ENCODE measurements around the gene MIS18BP1.
"Not testable (repeated sequence)": the region's sequence is repeated elsewhere in the genome, so short reads cannot be mapped to it uniquely, and the experiment has no call there.

The MIS18BP1 gene

DNA sequence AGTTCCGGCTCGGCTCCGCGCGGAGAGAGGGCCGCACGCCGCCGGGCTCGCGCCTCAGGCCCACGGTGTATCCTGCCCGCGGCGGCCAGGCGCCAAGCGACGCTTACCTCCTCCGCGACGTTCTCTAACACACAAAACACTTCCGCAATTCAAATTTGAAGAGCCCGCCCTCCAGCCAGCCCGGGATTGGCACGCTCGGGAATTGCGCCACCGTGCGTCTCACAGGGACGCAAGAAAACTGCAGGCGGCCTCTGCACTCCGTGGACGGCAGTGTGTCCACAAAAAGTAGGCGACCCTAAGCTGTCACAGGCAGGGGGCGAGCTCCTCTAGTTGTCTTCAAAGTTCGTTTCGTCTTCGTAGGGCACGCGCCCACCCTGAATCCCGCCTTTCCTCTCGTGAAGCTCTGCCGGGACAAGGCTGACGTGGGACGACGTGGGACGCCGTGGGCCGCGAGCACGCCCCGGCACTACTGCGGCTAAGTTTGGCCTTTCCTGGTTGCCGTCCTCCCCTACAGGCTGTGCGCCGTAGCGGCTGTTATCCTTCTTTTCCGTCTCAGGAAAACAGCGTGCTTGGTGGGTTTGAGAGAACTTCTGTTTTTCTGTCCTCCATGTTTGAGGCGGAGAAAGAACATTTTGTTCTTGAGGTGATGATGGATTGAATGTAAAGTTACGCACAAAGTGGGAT lies at the start of gene MIS18BP1:
MIS18BP1 (minus strand) TSS at position 133 of the 684 bp plus-strand sequence. CDS start 5,916 bp downstream, outside the sequence.
- peak; percentile 94 for DNase-seq

DNA sequence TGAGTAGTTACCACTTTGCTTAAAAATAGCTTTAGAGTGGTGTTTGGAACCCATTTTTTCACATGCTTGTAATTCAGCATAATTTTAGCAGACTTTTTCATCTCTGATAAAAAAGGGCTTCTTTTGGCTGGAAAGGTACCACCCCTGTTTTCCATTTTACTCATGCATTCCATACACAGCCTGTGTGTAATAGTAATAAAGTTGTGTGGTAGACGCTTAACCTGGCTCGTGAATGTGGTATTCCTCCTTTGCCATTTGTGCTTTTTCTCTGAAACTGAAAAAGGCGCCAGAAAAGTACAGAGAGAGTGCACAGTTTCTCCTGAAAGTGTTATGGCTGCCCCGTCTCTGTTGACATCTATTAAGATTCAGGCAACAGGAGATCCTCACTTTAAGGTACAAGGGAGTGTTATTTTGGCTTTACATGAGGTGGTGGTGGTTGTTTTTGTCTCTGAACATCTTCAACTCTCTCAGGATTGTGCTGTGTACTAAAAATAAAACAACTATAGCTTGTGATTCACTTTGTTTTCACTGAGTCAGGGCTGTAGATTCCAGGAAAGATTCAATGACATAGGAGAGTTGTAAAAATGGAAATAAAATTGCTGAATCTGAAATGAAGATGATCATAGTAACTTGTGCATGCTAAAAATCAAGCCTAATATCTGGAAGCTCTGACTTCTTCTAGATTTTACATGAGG lies 45.6 kb upstream of the MIS18BP1 start:
- DNase-seq, result no peak

DNA sequence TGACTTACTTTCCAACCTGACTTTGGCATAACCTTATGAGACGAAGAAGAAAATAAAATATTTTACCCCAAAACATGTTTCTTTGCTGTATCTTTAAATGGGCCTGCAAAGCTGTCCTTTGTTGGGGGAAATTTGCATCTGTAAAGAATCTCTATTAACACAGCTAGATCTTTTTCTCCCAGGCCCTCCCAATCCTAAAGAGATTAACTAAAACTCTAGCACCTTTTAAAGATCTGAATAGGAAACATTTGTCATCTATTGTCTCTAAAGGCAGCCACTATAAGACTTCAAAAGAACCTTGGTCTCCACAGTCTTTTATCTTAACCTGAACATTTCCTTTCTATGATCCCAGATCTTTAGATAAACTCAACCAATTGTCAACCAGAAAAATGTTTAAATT lies 41.8 kb upstream of the MIS18BP1 start:
- not testable (repeated sequence) for DNase-seq

DNA sequence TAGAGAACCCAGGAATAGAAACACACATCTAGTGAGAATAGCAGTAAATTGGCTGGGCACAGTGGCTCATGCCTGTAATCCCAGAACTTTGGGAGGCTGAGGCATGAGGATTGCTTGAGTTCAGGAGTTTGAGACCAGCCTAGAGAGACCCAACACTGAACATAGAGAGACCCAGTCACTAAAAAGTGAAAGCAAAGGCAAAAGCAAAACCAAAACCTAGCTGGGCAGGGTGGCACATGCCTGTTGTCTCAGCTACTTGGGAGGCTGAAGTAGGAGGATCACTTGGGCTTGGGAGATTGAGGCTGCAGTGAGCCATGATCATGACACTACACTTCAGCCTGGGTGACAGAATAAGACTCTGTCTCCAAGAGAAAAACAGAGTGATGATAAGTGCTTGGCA lies 37.5 kb upstream of the MIS18BP1 start:
- no peak for DNase-seq

DNA sequence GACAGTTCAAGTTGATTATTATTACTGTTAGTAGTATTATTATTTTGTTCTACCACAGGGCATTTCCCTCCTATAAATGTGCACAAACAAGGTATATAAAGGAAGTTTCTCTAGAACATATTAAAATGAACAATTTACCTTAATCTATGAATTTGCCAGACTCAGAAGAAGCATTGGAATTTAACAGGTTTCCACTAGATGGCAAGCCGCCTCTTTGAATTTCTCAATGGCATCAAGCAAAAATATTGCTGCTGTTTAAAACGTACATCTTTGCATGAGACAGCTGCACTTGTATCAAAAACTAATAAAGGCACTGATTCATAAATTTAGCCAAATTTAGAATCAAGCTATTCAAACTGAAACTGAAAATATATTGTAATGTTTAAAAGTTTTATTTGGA lies 34.6 kb upstream of the MIS18BP1 start:
- no peak for DNase-seq

DNA sequence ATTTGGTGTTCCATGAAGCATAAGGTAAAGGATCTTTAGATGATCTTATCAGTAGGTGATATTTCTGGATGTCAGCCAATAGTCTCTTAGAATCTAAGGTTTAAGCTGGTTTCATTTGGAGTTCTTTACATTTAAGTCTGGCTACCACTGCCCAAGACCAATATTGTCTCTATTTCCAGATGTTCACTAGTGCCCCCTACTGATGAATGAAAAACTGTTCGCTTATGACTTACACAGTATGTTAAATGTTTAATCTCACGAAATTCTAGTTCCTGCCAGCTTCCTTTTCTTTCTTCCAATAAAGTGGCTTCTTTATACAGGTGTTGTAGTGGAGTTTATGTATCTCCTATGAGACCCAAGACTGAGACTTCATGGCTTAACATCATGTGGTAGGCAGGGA lies 31.8 kb upstream of the MIS18BP1 start:
- DNase-seq, result no peak

DNA sequence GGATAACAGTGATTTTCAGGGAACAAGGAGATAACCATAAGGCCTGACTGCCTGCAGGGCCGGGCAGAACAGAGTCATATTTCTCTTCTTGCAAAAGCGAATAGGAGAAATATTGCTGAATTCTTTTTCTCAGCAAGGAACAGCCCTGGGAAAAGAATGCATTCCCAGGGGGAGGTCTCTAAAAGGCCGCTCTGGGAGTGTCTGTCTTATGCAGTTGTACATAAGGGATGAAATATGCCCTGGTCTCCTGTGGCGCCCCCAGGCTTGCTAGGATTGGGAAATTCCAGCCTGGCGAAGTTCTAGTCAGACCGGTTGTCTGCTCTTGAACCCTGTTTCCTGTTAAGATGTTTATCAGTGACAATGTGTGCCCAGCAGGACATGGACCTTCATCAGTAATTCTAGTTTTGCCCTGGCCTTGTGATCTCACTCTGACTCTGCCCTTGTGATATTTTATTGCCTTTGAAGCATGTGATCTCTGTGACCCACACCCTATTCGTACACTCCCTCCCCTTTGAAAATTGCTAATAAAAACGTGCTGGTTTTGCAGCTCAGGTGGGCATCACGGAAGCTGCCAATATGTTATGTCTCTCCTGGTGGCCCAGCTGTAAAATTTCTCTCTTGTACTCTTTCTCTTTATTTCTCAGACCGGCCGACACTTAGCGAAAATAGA lies 28.9 kb upstream of the MIS18BP1 start:
- not testable (repeated sequence) for DNase-seq

DNA sequence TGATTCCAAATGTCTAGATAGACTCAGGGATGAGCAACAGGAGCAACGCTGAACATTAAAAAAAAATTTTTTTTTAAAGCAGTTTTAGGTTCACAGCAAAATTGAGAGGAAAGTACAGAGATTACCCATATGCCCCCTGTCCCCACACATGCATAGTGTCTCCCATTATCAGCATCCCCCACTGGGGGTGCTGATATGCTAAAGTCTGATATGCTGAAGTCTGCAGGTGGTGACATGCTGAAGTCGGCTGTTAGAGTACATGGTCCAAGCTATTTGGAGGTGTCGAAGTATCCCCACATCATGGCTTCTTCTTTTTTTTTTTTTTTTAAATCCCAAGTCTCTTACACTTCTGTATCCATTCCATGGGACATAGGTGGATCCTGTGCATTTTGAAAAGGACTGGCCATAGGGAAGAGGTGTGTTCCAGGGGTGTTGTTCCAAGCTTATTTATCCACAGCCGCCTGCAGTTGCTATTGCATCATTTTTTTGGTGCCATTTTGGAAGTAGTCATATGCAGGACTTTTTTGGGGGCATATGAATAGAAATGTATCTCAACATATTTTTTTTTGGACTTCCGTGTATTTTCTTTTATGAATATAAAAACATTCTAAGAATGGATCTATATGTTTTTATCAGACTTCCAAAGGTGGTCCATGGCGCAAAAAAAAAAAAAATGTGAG lies 19.0 kb upstream of the MIS18BP1 start:
- no peak for DNase-seq

DNA sequence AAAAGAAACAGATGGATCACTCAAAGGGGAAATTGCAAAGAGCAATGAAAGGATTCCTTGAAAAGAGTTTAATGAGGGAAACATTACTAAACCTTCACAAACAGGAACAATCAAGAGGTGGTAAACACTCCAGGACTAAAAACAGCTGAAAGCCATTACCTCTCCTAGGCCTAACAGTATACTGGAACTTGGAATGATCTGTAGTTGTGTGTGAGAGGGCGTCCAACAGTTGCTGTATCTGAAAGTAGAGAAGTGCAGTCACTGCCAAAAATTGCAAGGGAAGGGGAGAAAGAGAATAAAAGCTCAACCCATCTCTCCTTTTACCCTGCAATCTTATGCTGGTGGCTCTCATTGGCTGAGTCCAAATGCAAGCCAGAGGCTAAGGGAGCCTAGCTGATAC lies 17.0 kb upstream of the MIS18BP1 start:
- no peak for DNase-seq

DNA sequence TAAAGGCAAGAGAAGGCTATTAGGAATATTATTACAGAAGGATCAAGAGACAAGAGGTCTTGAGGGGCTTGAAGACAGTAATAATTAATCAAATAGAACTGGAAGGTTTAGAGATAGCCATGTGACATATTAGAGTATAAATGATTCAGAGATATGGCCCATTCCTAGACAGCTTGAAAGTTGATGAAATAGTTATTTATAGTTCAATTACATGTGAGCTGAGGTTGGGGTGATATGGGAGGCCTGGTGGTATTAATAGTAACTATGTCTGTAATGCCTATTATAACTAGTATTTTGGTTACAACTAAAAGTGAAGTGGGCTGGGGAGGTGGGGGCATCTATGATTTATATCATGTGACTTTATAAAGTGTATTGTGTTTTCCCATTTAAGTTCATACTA lies 14.1 kb upstream of the MIS18BP1 start:
- DNase-seq, result no peak

DNA sequence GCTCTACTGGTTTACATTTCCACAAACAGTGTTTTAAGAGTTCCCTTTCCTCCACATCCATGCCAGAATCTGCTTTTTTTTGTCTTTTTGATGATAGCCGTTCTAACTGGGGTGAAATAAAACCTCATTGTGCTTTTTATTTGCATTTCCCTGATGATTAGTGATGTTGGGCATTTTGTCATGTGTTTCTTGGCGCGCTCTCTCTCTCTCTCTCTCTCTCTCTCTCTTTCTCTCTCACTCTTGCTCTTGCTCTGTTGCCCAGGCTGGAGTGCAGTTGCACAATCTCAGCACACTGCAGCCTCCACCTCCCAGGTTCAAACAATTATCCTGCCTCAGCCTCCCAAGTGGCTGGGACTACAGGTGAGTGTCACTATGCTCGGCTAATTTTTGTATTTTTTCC lies 9.6 kb upstream of the MIS18BP1 start:
- no peak for DNase-seq

DNA sequence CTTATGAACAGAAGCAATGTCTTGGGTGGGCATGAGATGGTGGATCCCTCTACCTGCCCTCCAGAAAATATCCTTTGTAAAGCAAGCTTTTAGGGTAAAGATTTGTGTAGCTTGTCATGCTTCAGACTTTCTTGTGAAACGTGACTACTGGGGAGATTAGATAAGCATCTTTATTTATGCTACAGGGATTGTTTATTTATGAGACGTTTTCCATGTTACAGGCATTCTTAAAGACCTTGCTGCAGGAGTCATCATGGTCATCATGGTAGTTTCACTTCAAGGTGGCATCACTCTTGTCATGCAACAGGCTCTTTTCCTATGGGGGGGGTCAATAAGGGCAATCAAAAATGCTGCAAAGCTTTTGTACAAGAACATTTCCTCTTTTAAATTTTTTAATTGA lies 8.2 kb upstream of the MIS18BP1 start:
- no peak for DNase-seq

DNA sequence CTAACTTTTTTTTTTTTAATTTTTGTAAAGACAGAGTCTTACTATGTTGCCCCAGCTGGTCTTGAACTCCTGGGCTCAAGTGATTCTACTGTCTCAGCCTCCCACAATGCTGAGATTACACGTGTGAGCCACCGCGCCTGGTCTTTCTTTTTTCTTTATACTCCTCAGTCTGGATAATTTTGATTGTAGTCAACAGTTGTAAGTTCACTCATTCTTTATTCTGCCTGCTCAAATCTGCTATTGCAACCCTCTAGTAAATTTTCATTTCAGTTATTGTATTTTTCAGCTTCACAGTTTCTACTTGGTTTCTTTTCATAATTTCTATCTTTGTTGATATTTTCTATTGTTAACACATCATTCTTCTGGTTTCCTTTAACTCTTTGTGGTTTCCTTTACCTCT lies 5.8 kb upstream of the MIS18BP1 start:
- DNase-seq, result no peak

DNA sequence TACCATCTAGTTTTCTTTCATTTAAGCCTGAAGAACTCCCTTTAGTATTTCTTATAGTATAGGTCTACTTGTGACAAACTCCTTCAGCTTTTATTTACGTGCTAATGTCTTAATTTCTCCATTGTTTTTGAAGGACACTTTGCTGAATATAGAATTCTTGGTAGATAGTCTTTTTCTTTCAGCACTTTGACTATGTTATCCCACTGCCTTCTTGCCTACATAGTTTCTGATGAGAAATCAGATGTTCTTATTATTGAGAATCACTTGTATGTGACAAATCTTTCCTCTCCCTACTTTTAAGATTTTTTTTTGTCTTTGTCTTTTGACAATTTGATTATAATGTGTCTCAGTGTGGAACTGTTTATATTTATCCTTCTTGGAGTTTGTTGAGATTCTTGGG lies 5.1 kb upstream of the MIS18BP1 start:
- DNase-seq, result no peak

DNA sequence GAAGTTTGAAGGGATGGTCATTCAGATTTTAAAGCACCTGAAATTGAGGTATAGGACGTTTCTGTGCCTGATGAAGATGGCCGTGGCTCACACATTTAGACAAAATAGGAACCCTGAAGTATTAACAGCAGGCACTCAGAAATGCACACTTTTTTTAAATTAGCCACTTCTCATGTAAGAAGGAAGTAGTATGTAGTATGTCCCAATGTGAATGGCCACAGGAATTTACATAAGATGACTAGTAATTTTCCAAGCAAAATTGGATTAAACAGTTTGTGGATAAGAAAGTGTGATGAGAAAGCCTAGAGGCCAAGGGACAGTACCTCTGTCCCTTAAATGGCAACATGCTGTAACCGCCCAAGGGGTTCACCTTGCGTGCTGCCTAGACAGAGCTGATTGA lies 1.8 kb upstream of the MIS18BP1 start:
- no peak for DNase-seq

DNA sequence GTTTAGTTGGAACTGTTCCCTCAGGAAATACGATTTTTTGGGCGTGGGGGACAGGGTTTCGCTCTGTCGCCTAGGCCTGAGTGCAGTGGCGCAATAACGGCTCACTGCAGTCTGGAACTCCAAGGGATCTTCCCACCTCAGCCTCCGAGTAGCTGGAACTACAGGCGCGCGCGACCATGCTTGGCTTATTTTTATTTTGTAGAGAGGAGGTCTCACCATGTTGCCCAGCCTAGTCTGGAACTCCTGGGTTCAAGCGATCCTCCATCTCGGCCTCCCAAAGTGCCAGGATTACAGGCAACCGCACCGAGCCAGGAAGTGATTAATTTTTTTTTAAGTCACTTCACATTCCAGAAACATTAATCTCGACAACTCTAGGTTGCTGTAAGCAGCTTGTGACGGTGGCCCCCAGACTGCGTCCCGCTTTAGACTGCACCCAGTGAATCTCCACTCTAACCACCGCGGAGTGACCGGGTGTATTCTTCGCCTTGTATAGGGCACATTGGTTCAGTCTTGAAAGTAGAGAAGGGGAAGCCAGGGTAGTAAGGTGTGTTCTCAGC lies 830 bp upstream of the MIS18BP1 start:
- no peak for DNase-seq

DNA sequence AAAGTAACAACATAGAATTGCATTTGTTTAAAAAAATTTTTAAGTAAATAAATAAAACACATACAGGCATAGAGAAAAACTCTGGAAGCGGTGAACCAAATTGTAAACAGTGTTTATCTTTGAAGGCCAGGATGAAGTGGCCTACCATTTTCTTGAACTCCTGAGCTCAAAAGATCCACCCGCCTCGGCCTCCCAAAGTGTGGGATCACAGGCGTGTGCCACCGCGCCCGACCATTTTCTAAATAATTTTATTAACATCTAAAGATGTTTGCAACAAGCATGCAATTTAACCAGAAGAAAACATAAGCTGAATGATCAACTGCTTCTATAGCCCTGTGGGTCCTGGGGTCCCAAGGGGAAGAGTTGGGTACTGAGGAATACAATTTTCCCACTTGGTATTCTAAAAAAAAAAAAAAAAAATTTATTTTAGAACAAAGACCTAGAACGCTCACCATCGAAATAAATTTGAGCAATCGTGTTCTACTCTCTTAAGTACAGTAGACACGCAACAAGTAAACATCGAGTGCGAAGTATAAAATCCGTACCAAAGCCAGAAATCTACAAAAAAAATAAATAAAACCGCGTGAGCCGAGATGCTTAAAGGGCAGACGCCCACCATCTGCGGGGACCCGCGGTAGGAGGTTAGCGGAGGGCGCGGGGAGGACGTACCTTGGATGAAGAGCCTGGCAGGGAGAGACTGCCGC lies 484 bp downstream of the MIS18BP1 start:
- DNase-seq, result peak; percentile 4

DNA sequence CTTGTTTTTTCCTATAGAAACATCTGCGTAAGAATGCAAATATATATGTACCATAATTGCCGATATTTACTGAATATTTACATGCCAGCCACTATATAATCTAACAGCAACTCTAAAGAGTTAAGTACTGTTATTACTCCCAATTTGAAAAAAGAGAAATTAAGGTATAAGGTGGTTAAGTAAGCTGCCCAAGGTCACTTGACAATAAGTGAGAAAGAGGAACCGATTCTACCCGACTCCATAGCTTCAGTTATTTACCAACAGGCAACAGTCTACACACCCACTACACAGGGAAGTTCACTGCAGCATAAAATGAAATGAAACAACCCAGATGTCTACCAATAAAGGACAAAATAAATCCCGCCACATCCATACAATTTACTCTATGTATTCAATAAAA lies 1.1 kb downstream of the MIS18BP1 start:
- no peak for DNase-seq

DNA sequence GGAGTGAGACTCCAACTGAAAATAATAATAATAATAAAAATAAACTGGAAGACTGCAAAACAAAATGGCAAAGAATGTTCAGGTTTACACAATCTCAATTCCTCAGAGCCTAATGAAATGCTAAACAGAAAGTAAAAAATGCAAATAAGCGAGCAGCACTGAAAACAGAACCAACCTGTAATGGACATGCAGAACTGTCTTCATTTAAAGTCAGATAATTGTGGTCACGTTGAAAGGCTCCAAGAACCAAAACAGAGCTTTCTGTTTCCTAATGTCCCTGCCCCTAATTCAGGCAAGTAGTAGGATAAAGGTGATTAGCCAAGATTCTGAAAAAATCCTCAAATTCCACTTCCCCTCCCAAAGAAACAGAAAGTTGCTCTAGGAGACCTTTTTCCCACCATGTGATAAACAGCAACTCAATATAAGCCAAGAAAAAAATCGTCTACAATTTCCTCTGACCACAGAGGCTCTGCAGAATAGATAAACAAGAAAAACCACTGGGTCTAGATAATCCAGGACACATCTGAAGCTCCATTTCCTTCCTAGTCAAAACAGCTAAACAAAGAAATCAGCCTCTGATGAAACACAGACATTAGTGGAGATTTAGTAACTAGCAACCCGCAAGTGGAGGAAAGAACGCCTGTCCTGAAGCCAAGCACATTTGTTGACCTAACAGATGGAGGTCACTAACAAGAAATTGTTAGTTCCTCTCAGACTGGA lies 3.0 kb downstream of the MIS18BP1 start:
- DNase-seq, result no peak

DNA sequence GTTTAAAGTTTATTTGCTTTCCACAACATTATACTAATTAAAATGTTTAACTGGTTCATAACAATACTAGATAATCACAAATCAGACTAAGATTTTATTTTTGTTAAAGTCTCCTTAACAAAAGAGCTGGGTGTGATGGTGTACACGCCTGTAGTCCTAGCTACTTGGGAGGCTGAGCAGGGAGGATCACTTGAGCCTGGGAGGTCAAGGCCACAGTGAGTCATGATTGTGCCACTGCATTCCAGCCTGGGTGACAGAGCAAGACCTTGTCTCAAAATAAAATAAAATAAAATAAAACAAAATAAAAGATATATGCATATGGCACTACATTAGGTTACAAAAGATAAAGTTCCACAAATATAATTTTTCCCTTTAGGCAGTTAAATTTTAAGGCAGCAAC lies 5.6 kb downstream of the MIS18BP1 start:
- no peak for DNase-seq

DNA sequence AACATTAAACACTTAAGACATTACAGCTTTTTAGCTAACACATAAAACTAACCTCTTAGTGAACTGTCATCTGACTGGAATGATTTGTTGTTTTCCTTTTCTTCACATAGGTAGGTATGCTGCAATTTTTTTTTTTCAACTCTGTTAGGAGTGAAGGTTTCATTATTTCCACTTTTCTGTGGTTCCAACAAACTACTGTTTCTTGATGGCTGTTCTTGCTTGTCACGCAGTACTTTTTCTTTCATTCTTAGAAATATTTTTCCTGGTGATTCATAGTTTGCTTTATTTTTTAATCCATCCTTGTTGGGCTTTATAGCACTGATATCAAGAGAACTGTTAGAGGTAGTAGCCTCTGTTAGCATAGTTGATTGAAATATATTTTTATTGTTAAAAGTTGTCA lies 6.3 kb downstream of the MIS18BP1 start:
- DNase-seq, result no peak

DNA sequence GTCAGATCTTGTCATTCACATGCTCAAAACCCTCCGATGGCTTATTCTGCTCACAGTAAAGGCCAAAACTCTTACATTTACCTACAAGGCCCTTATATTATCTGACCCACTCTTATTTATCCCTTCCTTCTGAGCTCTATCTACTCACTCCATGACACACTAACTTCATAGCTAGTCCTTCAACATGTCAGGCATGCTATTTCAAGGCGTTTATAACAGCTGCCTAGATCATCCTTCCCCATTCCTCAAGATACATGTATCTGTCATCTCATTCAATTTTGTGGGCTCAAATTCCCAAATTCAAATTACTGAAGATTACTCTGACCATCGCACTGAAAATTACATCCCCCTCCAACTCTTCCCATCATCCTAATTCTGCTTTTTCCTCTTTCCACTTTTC lies 6.9 kb downstream of the MIS18BP1 start:
- no peak for DNase-seq
